Stimulated activated CD4-positive, alpha-beta T cell treated with anti-CD3 and anti-CD28 coated beads, Interleukin-1b, Interleukin-23, amount 100 ng/mL, for 4 hours (primary cell): ENCODE results near the gene PDE10A.
"Not testable (repeated sequence)": the region's sequence is repeated elsewhere in the genome, so short reads cannot be mapped to it uniquely, and the experiment has no call there.

Experiments used
- DNase-seq, 2 donors: peaks; one replicate each; pipeline ENCODE4 v3.0.0-alpha.2; 2020; ENCODE audit warnings: low read depth in 2 of 2

The PDE10A gene

DNA sequence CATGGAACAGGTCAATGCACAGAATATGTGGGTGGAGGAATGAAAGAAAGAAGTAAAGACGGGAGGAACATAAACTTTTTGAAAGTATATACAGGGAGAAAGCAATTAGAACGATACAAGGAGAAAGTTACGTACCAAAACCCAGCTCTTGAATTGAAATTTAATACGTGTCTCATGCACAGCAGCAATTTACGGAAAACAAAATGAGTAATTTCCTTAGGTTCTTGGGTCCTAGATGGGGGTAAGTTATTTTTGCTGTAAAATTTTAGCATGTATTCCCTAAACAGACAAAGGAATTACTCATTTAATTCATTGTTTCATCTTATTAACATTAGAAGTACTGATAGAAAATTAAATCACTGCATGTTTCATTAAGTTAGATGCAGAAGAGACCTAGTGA, 75.8 kb downstream of the PDE10A start:
- DNase-seq = no peak

DNA sequence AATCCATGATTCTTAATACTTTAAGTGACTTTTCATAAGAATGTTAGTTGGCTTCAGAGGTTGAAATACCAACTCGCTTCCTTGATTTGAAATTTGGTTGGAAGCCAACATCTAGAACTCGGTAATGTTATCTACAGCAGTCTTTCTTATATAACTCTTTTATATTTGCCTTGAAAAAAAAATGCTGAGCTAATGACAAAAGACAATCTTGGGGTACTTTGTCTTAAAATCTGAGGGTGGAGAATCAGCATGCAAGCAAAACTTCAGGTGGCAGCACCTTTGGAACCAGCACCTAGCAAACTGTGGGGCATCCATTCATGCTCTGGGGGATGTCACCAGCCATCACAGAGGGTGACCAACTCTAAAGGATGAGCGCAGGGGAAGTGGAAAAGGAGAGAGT, 76.3 kb downstream of the PDE10A start:
- no peak for DNase-seq

DNA sequence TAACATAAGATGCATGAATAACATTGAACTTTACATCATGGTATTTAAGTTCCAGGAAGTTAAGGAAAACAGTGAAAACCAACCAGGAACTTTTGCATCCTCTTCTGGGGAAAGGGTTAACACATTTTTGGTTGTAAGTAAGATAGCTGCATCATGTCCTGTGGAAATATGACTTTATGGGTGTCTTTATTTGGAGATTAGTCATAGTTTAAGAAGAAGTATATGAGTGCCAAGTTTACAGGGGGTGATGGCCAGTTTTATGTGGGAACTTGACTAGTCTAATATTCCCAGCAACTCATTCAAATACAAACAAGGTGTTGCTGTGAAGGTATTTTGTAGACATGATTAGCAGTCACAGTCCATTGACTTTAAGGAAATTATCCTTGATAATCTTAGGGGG, 78.0 kb downstream of the PDE10A start:
- no peak for DNase-seq

DNA sequence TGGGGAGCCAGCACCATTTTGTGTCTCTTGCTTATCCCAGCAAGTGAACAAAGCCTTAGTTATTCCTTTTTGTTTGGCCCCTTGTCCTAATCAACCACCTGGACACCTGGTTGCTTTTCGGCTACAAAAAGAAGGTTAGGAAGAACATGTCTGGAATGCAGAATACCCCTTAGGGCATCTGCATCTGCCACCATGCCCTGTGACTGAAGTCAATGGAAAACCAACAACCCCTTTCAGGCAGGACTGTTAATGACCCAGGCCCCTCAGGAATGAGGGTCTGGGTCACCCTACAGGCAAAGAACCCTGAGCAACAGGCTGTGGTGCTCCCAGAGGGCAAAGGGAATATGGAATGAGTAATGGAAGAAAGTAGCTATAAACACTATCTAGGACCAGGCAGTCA, 78.5 kb downstream of the PDE10A start:
- DNase-seq = no peak

DNA sequence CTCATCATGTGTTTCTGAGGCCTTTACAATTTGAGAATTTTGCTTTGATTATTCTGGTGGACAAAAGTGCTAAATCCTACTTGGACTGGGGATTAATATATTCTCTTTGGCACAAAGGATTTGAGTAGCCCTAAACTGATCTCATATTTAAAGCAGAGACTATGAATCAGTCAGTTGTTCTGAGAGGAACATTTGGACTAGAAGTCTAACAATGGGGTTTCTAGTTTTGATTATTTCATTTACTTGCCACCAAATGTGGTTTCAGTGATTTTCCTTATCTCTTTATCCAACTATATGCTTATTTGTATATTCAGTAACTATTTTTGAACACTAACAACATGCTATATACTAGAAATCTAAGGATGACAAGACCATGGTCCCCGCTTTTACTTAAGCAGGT, 81.4 kb downstream of the PDE10A start:
- no peak for DNase-seq

DNA sequence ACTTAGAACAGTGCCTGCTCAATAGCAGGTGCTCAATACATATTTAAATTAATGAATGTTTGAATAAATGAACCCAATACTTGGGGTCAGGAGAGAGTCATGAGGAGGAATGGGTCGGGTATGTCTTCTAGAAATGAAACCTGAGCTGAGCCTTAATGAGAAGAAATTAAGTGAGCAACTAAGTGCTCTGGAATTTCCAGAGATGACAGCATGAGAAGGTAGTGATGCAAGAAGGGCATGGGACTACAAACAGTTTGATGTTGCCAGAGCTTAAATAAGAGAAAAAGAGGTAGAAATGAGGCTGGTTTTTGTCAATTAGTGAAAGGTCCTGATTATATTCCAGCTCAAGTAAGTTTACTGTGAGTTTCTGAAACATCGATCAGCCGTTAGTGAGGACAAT, 82.9 kb downstream of the PDE10A start:
- DNase-seq = no peak

DNA sequence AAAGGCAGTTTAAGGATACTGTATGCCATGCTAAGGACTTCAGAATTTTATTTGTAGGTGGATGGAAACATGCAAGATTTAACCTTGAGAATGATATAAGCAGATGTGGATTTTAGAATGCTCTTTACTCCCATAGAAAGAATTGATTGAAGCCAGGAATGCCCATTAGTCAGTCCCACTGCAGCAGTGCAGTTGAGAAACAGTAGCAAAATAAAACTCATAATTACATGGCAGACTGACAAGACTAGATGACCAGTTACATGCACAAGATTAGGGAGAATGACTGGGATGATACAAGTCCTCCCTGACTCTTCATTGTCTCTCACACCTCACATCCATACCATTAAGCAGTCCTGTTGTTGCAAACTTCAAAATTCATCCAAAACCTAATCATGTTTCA, 83.9 kb downstream of the PDE10A start:
- no peak for DNase-seq

DNA sequence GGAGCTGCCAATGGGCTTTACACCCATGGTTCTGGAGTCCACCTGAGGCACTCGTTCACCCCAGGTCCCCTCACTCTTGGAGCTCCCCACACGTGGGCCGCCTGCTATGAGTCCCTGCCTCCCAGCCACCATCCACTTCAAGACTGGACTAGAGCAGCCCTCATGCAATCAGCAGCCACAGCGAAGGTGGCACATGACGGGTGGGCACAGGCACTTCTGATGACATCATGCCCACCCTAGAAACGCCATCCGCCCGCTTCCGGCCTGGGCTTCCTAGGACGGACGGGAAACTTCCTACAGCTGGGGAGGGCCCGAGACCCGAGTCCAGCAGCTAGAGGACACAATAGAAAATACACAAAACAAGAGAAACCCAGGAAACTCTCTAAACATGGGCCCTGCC, 85.5 kb downstream of the PDE10A start:
- DNase-seq = no peak

DNA sequence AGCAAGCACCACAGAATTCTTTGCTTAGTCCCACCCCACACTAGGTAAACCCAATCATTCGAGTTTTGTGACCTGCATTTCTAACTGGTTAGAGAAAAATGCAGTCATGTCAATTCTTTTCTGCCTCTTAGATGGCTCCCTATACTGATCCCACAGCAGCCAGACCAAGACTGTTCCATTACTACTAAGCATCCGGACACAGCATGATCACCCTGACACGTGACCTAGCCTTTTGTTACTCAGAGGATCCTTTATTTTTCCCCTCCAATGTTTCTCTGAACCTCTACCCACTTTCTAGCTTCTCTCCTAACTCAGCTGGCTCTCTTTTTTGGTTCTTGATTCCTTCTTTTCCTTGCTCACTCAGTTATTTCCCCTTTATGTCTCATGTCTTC, 87.9 kb downstream of the PDE10A start:
- DNase-seq = no peak

DNA sequence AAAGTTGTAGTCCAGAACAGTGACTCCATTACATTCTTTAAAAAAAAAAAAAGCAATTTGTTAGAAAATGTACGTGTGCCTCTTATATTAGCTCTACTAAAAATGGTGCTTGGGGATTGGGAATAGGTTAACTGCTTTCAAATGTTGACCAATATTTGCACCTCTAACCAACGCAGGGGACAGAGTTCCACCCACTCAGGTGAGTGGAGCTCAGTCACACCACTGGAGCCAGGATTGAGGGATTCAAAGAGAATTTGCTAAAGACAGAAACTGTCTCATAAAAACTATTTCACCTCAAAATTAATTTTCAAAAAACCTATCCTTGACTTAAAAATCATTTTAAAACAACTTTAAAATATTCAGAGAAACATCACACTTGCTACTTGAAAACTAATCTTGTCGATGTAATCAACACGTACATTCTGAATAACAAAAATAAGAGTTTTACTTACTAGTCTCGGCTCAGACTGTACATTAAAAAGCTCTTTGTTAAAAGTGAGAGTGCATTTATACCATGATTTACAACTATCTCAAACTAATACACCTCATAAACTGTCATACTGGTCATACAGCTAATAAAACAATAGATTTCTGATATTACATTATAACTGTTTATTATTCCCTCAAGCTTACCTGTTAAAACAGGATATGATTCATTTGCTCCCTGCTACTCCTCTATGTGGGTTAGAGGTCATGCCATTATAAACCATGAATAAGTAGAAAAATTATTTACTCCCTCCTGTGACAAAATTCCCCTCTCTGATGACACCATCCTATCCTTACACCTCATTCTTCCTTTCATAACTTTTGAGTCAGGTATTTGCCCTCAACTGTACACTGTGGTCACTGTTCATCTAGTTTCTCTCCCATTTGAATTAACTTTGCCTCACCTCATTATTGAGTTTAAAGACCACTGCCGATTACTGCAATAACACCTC, 88.6 kb downstream of the PDE10A start:
- no peak for DNase-seq

DNA sequence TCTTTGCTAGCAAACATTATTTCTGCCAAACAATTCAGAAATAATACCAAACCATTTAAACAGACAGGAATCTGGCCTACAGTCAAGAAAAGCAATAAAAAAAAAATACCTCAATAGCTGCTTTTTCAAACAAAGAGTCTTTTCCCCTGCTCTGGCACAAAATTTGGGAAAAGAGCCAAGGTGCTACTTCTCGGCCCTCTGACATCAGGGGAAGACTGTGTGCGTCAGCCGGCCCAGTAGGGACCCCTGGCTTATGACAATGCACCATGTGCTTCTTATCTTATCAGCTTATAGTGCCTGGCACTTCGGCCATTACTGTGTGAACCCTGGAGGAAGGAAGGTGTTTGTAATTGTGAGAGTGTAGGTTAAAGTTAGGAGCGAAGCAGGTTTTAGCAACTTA, 89.4 kb downstream of the PDE10A start:
- no peak for DNase-seq

DNA sequence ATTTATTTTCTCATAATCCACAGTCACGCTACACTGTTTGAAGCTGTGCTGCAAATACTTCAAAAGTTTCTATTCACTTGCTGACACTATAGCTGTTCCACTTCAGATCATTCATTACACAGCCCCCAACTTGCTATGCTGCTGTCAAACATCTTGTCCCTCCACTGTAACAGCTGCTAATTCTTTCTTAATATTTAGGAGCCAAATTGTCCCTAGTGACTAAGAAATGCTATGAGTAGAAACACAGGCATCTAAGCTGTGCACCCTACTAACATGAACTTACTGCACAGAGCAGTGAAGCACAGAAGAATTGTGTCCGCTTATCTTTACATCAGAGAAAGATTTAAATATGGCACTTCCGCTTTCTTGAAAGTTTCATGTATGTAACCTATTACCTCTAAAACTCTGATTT, 91.3 kb downstream of the PDE10A start:
- no peak for DNase-seq

DNA sequence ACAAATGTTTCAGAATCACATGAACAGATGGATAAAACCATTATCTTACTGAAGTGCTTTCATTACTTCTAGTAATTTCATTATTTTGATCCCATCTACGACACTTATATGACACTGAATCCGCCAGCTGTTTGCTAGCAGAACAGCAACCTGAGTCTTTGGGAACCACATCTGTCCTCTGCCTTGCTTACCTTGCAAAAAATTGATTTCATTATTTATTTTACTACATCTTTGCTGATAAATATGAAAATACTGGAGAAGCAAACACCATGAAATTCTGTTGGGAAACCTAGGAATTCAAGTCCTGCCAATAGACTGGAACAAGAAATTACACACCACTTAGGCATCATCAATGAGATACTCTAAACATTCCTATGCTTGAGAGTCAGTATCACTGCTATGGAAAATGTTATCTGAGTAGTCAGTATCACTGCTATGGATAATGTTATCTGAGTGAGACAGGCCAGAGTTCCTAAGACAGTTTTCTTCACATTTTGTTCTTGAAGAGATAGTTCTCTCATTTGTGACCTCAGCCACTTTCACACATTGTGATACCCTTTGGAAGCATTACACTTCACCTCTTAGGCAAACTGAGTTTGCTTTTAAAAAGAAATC, 91.9 kb downstream of the PDE10A start:
- DNase-seq = no peak

DNA sequence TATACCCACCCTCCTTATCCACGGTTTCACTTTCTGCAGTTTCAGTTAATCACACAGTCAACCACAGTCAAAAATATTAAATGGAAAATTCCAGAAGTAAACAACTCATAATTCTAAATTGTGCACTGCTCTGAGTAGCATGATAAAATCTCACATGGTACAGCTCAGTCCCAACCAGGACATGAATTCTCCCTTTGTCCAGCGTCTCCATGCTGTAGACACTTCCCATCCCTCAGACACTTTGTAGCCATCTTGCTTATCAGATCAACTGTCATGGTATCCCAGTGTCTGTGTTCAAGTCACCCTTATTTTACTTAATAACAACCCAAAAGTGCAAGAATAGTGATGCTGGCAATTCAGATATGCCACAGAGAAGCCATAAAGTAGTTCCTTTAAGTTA, 94.7 kb downstream of the PDE10A start:
- DNase-seq = no peak

DNA sequence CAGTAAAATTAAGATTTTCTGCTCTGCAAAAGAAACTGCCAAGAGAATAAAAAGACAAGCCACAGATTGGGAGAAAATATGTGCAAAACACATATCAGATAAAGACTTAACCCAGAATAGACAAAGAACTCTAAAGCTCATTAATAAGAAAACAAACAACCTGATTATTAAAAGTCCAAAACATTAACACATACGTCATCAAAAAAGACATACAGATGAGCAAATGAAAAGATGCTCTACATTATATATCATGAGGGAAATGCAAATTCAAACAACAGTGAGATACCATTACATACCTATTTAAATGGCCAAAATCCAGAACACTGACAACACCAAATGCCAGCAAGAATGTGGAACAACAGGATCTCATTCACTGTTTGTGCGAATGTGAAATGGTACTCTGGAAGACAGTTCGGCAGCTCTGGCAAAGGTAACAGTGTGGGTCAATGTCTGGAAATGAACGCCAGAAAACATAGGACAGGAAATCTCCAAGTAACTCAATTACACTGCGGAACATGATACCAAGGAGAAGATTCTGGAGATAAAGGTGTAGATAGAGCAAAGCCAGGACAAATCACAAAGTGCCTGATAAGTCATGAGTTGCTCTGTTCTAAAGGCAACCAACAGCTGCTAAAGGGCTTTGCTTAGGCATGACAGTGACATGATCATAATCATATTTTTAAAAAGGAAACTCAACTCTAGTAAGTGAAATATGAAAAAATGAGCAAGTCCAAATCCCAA, 96.8 kb downstream of the PDE10A start:
- DNase-seq = no peak

DNA sequence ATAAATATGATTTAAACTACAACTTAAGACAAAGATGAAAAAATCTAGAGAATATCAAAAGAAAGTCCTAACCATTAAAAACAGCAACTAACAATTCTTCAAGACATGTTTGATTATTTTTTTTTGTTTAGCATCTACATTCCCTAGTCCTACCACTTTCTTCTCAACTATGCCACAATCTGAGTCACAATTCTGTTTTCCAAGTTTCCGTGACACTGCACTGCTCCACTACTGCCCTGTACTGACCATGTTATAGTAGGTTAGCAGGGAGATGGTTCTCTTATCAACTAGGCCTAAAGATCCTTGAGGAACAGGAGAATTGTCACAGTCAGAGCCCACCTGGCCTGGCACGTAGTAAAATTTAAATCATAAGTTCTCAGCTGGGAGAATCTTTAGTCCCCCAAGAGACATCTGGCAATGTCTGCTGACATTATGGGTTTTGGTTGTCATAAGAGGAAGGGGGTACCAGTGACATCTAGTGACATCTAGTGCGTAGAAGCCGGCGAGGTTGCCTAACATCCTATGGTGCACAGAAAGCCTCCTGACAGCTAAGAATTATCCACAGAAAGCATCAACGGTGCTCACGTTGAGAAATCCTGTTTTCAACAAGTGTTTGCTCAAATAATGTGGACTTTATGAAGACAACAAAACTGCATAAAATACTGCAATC, 100.5 kb downstream of the PDE10A start:
- DNase-seq = no peak

DNA sequence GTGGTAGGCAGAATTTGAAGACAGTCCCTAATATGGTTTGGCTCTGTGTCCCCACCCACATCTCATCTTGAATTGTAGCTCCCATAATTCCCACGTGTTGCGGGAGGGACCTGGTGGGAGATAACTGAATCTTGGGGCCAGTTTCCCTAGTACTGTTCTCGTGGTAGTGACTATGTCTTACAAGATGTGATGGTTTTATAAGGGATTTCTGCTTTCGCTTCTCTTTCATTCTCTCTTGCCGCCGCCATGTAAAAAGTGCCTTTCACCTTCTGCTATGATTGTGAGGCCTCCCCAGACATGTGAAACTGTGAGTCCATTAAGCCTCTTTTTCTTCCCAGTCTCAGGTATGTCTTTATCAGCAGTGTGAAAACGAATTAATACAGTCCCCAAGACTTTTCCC, 103.4 kb downstream of the PDE10A start:
- DNase-seq = no peak

DNA sequence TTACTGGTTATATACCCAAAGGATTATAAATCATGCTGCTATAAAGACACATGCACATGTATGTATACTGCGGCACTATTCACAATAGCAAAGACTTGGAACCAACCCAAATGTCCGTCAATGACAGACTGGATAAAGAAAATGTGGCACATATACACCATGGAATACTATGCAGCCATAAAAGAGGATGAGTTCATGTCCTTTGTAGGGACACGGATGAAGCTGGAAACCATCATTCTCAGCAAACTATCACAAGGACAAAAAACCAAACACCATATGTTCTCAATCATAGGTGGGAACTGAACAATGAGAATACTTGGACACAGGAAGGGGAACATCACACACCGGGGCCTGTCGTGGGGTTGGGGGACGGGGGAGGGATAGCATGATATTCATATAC, 104.9 kb downstream of the PDE10A start:
- not testable (repeated sequence) for DNase-seq

DNA sequence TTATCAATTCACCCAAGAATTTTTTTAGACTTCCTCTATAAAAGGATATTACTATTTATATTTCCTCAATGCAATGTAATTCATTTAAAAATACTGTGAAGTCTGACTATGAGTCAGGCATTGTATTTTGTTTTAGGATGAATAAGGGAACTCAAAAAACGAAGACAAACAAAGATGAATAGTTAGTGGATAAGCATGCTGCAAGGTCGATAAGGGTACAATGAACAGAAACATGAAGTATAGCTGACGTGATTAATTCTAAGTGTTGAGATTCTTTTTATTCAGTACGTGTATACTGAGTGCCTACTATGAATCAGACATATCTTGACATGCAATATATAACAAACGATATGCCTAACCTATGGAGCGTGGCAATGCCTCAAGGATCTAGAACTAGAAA, 105.4 kb downstream of the PDE10A start:
- no peak for DNase-seq

DNA sequence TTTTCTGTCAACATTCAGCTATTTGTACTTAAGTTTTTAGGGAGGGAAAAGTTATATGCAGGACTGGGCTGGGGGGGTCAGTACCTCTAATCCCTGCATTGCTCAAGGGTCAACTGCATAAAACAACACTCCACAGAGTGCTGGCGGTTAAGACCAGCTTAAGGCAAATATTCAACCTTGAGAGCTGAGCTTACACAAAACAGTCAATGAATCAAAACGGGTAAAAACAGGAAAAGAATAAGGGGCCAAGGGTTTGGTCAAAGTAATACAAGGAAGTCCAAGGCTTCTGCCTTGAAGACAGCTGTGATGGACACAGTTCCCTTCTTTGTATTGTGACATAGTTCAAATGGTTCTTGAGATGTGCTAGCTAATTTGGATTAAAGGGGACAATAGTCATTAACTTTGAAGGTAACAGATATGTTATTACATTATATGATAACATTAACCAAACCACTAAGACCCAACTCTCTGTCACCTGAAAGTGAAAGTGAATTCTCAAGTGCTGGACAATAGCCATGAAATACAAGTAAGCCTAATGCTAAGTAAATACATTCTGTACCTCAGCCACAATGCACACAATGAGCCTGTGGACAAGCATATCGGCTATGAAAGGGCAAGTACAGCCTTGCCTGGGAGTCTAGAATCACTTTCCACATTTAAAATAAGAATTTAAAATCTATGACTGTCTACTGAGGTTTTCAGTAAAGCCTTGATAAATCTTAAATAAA, 106.8 kb downstream of the PDE10A start:
- no peak for DNase-seq

DNA sequence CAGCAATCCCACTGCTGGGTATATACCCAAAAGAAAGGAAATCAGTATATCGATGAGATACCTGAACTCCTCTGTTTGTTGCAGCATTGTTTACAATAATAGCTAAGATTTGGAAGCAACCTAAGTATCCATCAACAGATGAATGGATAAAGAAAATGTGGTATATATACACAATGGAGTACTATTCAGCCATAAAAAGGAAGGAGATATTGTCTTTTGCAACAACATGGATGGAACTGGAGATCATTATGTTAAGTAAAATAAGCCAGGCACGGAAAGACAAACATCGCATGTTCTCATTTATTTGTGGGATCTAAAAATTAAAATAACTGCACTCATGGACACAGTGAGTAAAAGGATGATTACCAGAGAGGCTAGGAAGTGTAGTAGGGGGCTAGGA, 108.4 kb downstream of the PDE10A start:
- not testable (repeated sequence) for DNase-seq
